Measurements from ENCODE around the gene NAP1L1.

The NAP1L1 gene

GRCh38 chr12:76057326-76057725 is 27.2 kb downstream of the NAP1L1 start (continued):
- TF ChIP-seq PATZ1 (CRISPR knock-in tag; IDR thresholded peaks at IDR 0.05; ENCODE audit: borderline replicate concordance): no peak
- TF ChIP-seq ZNF565 (CRISPR knock-in tag; conservative IDR thresholded peaks at IDR 0.05; ENCODE audit: low read depth): no peak

GRCh38 chr12:76055393-76055792 is 29.1 kb downstream of the NAP1L1 start:
- no peak for TF ChIP-seq ARNTL (CRISPR knock-in tag; IDR thresholded peaks at IDR 0.05; ENCODE audit: borderline replicate concordance, low read depth)
- TF ChIP-seq PATZ1 (CRISPR knock-in tag; IDR thresholded peaks at IDR 0.05; ENCODE audit: borderline replicate concordance): no peak
- TF ChIP-seq, protein P1, sequence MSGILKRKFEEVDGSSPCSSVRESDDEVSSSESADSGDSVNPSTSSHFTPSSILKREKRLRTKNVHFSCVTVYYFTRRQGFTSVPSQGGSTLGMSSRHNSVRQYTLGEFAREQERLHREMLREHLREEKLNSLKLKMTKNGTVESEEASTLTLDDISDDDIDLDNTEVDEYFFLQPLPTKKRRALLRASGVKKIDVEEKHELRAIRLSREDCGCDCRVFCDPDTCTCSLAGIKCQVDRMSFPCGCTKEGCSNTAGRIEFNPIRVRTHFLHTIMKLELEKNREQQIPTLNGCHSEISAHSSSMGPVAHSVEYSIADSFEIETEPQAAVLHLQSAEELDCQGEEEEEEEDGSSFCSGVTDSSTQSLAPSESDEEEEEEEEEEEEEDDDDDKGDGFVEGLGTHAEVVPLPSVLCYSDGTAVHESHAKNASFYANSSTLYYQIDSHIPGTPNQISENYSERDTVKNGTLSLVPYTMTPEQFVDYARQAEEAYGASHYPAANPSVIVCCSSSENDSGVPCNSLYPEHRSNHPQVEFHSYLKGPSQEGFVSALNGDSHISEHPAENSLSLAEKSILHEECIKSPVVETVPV (CRISPR knock-in tag; IDR thresholded peaks at IDR 0.05): no peak
- no peak for TF ChIP-seq RARB (CRISPR knock-in tag; IDR thresholded peaks at IDR 0.05)
- no peak for TF ChIP-seq TOX (CRISPR knock-in tag; IDR thresholded peaks at IDR 0.05; ENCODE audit: borderline replicate concordance)
- no peak for TF ChIP-seq ZNF565 (CRISPR knock-in tag; conservative IDR thresholded peaks at IDR 0.05; ENCODE audit: low read depth)
- TF ChIP-seq TCF4 (CRISPR knock-in tag; IDR thresholded peaks at IDR 0.05; ENCODE audit: borderline replicate concordance): no peak
- no peak for TF ChIP-seq GLIS3 (CRISPR knock-in tag; IDR thresholded peaks at IDR 0.05)
- TF ChIP-seq, protein P2, sequence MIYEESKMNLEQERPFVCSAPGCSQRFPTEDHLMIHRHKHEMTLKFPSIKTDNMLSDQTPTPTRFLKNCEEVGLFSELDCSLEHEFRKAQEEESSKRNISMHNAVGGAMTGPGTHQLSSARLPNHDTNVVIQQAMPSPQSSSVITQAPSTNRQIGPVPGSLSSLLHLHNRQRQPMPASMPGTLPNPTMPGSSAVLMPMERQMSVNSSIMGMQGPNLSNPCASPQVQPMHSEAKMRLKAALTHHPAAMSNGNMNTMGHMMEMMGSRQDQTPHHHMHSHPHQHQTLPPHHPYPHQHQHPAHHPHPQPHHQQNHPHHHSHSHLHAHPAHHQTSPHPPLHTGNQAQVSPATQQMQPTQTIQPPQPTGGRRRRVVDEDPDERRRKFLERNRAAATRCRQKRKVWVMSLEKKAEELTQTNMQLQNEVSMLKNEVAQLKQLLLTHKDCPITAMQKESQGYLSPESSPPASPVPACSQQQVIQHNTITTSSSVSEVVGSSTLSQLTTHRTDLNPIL (CRISPR knock-in tag; IDR thresholded peaks at IDR 0.05; ENCODE audit: low read depth): no peak
- no peak for TF ChIP-seq ZNF70 (CRISPR knock-in tag; IDR thresholded peaks at IDR 0.05)
- no peak for TF ChIP-seq ZFP30 (CRISPR knock-in tag; IDR thresholded peaks at IDR 0.05)
- no peak for TF ChIP-seq CSDC2 (CRISPR knock-in tag; IDR thresholded peaks at IDR 0.05)
- TF ChIP-seq ZFP3 (CRISPR knock-in tag; IDR thresholded peaks at IDR 0.05): no peak
- no peak for TF ChIP-seq PPARA (CRISPR knock-in tag; IDR thresholded peaks at IDR 0.05; ENCODE audit: borderline replicate concordance)
- TF ChIP-seq, protein P3, sequence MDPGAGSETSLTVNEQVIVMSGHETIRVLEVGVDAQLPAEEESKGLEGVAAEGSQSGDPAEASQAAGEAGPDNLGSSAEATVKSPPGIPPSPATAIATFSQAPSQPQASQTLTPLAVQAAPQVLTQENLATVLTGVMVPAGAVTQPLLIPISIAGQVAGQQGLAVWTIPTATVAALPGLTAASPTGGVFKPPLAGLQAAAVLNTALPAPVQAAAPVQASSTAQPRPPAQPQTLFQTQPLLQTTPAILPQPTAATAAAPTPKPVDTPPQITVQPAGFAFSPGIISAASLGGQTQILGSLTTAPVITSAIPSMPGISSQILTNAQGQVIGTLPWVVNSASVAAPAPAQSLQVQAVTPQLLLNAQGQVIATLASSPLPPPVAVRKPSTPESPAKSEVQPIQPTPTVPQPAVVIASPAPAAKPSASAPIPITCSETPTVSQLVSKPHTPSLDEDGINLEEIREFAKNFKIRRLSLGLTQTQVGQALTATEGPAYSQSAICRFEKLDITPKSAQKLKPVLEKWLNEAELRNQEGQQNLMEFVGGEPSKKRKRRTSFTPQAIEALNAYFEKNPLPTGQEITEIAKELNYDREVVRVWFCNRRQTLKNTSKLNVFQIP (CRISPR knock-in tag; IDR thresholded peaks at IDR 0.05; ENCODE audit: borderline replicate concordance, low read depth): no peak
- no peak for TF ChIP-seq BACH2 (CRISPR knock-in tag; IDR thresholded peaks at IDR 0.05; ENCODE audit: borderline replicate concordance)
- no peak for TF ChIP-seq ZNF8 (CRISPR knock-in tag; IDR thresholded peaks at IDR 0.05)
- no peak for TF ChIP-seq ZC3H10 (CRISPR knock-in tag; IDR thresholded peaks at IDR 0.05)
- no peak for TF ChIP-seq SNAI2 (CRISPR knock-in tag; IDR thresholded peaks at IDR 0.05)
- ATAC-seq: no peak

GRCh38 chr12:76049575-76050251 is 34.8 kb downstream of the NAP1L1 start:
- no peak for ATAC-seq
- TF ChIP-seq, protein P1 (CRISPR knock-in tag; IDR thresholded peaks at IDR 0.05): no peak
- TF ChIP-seq ZNF8 (CRISPR knock-in tag; IDR thresholded peaks at IDR 0.05) (no peak), ZNF565 (CRISPR knock-in tag; conservative IDR thresholded peaks at IDR 0.05; ENCODE audit: low read depth) (no peak), OSR1 (CRISPR knock-in tag; IDR thresholded peaks at IDR 0.05) (no peak), ZNF70 (CRISPR knock-in tag; IDR thresholded peaks at IDR 0.05) (no peak), BACH2 (CRISPR knock-in tag; IDR thresholded peaks at IDR 0.05; ENCODE audit: borderline replicate concordance) (no peak), SNAI2 (CRISPR knock-in tag; IDR thresholded peaks at IDR 0.05) (no peak)

Data from SK-N-SH treated with all-trans-retinoic acid at 6 μM for 48 hours (cell line).